ENCODE data around the gene METTL15.
"Not testable (repeated sequence)": the region's sequence is repeated elsewhere in the genome, so short reads cannot be mapped to it uniquely, and the experiment has no call there.

METTL15 gene

GRCh38 chr11:28107750-28108618 is at the start of gene METTL15, which contains the start of gene KIF18A:
Gene METTL15, plus strand, starts transcription at chr11:28108388. Its CDS starts 4,947 bp downstream, at chr11:28113335.
Gene KIF18A, minus strand, starts transcription at chr11:28108156. Its CDS starts 10,209 bp downstream, at chr11:28097947.
- peak; percentile 96 for DNase-seq

DNA sequence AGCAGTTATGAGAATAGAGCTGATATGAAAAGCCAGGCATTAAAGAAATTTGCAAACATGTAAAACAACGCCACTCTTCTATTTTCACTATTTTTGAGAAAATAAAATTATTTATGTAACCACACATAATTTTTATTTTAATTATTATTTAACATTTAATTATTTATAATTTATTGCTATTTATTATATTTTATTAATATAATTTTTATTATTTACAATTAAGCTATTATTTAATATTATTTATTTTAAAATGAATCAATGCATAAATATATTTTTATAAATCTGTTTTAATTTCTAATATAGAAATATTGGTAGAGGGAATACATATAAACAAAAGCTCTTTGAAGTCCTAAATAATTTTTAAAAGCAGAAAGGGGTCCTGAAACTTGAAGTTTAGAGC is 36.9 kb upstream of the METTL15 start:
- DNase-seq: no peak

- no peak for DNase-seq
These were observed 35.9 kb upstream of the METTL15 start for GRCh38 chr11:28072321-28072720.

- no peak for DNase-seq
These were observed 30.7 kb upstream of the METTL15 start for GRCh38 chr11:28077521-28077920.

DNA sequence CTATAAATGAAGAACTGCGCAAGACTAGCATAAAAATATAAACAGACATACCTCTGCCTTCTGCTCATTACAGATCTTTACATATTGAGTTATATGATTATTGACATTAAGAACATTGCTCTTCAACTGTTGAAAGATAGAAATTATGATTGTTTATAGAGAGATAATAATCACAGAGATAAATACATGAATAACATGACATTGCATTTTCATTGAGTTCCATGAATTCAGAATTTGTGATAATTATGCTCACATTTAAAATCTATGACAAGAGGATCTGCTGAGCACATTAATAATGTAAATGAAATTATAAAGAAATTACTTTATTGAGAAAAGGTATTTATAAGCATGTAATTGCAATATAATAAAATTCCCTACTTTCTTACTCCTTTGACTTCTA is 25.1 kb upstream of the METTL15 start:
- no peak for DNase-seq

- no peak for DNase-seq
These were observed 21.6 kb upstream of the METTL15 start for GRCh38 chr11:28086569-28086968.

GRCh38 chr11:28087192-28087591 is 21.0 kb upstream of the METTL15 start:
- not testable (repeated sequence) for DNase-seq

- not testable (repeated sequence) for DNase-seq
These were observed 20.5 kb upstream of the METTL15 start for GRCh38 chr11:28087693-28088092.

GRCh38 chr11:28089378-28089777 is 18.8 kb upstream of the METTL15 start:
- DNase-seq: no peak

GRCh38 chr11:28090052-28090749 is 18.0 kb upstream of the METTL15 start:
- no peak for DNase-seq

GRCh38 chr11:28092786-28093185 is 15.4 kb upstream of the METTL15 start:
- no peak for DNase-seq

DNA sequence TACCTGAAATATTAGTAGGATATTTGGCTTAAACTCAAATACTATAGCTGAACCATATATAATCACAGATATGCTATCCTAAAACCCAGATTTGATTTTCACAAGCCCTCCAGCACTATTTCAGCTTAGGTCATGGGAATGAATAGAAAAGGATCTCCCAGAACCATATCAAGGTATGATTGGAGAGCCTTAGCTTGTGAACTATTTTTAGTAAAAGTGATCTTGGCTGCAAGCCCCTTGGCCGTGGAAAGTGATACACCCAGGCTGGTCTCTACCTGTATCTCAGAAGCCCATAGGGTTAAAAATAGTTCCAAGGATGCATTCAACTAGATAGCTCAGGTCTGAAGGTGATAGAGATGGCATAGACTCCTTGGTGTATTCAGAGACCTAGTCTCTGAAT is 9.9 kb upstream of the METTL15 start:
- no peak for DNase-seq

- no peak for DNase-seq
These were observed 8.5 kb upstream of the METTL15 start for GRCh38 chr11:28099715-28100114.

- DNase-seq: no peak
These were observed 7.5 kb upstream of the METTL15 start for GRCh38 chr11:28100665-28101064.

DNA sequence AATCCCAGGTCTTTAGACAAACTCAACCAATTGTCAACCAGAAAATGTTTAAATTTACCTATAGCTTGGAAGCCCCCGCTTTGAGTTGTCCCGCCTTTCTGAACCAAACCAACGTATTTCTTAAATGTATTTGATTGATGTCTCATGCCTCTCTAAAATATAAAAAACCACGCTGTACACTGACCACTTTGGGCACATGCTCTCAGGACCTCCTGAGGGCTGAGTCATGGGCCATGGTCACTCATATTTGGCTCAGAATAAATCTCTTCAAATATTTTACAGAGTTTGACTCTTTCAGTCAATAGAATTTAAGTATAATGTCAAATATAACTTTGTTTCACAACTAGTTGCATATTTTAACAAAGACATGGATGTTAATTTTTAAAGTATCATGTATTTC is 5.9 kb upstream of the METTL15 start:
- DNase-seq: not testable (repeated sequence)

DNA sequence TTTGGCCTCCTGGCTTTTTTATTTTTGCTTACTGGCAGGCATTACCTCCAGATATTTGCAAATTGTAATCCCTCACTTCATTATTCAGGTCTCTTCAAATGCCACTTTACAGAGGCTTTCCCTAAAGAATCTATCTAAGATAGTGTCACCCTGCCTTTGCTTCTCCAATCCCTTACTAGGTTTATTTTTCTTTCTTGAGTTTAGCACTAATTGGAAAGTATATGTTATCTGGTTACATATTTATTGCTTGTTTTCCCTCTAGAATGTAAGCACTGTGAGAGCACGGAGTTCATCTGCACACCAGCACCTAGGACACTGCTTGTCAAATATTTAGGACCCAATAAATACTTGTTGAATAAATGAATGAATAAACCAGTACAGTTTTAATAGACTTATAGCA is 3.8 kb upstream of the METTL15 start:
- DNase-seq: no peak

DNA sequence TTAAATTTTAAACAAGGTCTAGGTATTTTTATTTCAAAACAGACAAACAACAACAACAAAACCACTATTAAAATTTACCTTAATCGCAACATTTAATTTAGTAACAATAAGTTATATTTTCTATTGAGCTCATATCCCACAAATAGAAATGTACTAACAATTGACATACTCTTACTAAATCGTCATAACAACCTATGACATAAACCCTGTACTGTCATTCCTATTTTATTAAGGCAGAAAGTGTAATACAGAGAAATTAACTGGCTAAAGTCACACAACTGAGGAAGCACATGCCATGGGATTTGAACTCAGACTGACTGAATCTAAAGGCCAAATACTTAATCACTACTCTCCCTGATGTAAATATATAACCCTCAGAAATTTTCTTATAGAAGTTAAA is 3.2 kb upstream of the METTL15 start:
- DNase-seq: no peak

GRCh38 chr11:28105869-28106268 is 2.3 kb upstream of the METTL15 start:
- DNase-seq: no peak

- no peak for DNase-seq
These were observed 1.7 kb upstream of the METTL15 start for GRCh38 chr11:28106353-28107043.

DNA sequence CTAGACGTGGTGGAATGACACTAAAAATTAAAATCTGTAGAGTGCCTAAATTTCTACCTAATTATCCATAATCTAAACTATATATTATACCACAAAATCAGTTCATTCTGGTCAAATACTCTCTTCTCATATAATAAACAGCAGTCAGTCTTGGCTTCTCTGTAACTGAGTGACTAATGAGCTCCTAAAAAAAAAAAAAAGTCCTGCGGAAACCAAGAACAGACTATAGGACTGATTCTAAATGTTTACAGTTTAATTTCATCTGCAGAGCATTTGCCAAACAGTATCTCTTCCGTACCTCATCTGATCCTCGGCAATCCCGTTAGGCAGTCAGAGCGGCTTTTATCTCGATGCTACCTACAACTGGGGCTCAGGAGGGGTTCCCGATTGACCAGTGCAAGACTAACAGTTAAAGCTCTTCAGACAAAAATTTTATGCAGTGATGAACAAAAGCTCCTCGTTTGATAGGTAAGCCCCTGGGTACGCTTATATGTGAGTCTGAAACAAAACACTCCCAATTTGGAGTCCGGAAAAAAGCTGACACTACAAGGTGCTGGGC is 918 bp upstream of the METTL15 start:
- no peak for DNase-seq

GRCh38 chr11:28108958-28109357 is 770 bp downstream of the METTL15 start:
- no peak for DNase-seq

- peak; percentile 58 for DNase-seq
These were observed 2.1 kb downstream of the METTL15 start for GRCh38 chr11:28110108-28110820.

DNA sequence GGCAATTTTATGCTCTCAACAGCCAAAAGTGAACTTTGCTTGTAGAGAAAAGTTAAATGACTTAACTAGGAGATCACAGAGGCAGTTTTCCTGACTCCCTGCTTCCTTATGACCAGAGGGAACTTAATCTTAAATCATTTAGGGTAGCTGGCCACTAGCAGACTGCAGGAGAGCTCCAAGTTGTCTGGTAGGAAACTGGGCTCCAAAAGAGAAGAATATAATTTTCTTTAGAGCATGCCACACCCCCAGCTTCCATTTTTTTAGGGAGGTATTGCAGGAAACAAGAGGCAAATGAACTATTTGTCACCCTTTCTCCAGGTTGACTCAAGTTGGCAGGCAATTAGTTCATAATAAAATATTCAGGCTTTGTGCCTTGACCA is 2.6 kb downstream of the METTL15 start:
- DNase-seq: no peak
